HEK293 (cell line): ENCODE results near the gene PAXX.

ENCODE experiments used
- CTCF ChIA-PET: fragments of 350-600 bp; formaldehyde crosslinking; extraction: SDS; loops from one replicate; lab custom pipeline; 2021; ENCODE audit warnings: antibody characterized with exemption; lab: Yijun Ruan, JAX
- POLR2A ChIA-PET: fragments of 300-600 bp; formaldehyde crosslinking; extraction: SDS; loops from one replicate; lab custom pipeline; 2020; ENCODE audit warnings: antibody characterized with exemption, inconsistent platforms; lab: Yijun Ruan, JAX
- H3K27ac ChIP-seq: fragments of 200-500 bp; sonication (Bioruptor generic); 2 replicates; pipeline ENCODE4 v1.5.1; 2014; ENCODE audit warnings: low read depth, low read length, control low read depth, inconsistent platforms; ENCODE audit errors: extremely low read depth
- H3K36me3 ChIP-seq, 2 experiments: fragments of 200-500 bp in 1 of 2; sonication (Bioruptor generic) in 1 of 2; 1 replicate in 1 of 2; 2 replicates in 1 of 2; pipeline ENCODE4 v1.5.1; 2014 to 2017; ENCODE audit warnings: inconsistent platforms in 2 of 2, low read length in 2 of 2; ENCODE audit not compliant: control insufficient read depth in 2 of 2, insufficient read depth in 1 of 2
- H3K4me1 ChIP-seq: fragments of 200-500 bp; sonication (Bioruptor generic); 2 replicates; pipeline ENCODE4 v1.5.1; 2014; ENCODE audit warnings: mild to moderate bottlenecking, low read length, inconsistent platforms; ENCODE audit not compliant: control insufficient read depth, insufficient read depth
- H3K4me3 ChIP-seq: 2 replicates; pipeline ENCODE4 v1.5.1; 2011; ENCODE audit warnings: low read depth, mild to moderate bottlenecking, control low read depth, low read length, moderate library complexity
- H3K9me3 ChIP-seq: fragments of 200-500 bp; sonication (Bioruptor generic); 2 replicates; pipeline ENCODE4 v1.5.1; 2014; ENCODE audit warnings: low read depth, low read length, inconsistent platforms; ENCODE audit not compliant: control insufficient read depth, insufficient read depth
- BCL11A ChIP-seq: fragments of 450-650 bp; formaldehyde crosslinking; IDR thresholded peaks from 2 replicates; pipeline ENCODE4 v1.5.1; 2016; ENCODE audit warnings: low read depth, missing biosample characterization, missing genetic modification characterization
- BCL11B ChIP-seq: fragments of 450-650 bp; formaldehyde crosslinking; IDR thresholded peaks from 2 replicates; pipeline ENCODE4 v1.5.1; 2016; ENCODE audit warnings: low read depth, missing biosample characterization, missing genetic modification characterization
- EGR2 ChIP-seq: fragments of 450-650 bp; formaldehyde crosslinking; IDR thresholded peaks from 2 replicates; pipeline ENCODE4 v1.5.1; 2016; ENCODE audit warnings: low read depth, missing biosample characterization, missing genetic modification characterization
- GLIS1 ChIP-seq: fragments of 450-650 bp; formaldehyde crosslinking; IDR thresholded peaks from 2 replicates; pipeline ENCODE4 v1.5.1; 2016; ENCODE audit warnings: missing biosample characterization, missing genetic modification characterization
- GLIS2 ChIP-seq: fragments of 450-650 bp; formaldehyde crosslinking; IDR thresholded peaks from 2 replicates; pipeline ENCODE4 v1.5.1; 2016; ENCODE audit warnings: missing biosample characterization, missing genetic modification characterization
- SALL2 ChIP-seq: fragments of 450-650 bp; formaldehyde crosslinking; IDR thresholded peaks from 2 replicates; pipeline ENCODE4 v1.5.0; 2017; ENCODE audit warnings: missing biosample characterization, mild to moderate bottlenecking, missing genetic modification characterization, borderline replicate concordance
- SCRT2 ChIP-seq: fragments of 450-650 bp; formaldehyde crosslinking; IDR thresholded peaks from 2 replicates; pipeline ENCODE4 v1.5.1; 2016; ENCODE audit warnings: missing biosample characterization, missing genetic modification characterization
- WT1 ChIP-seq: fragments of 450-650 bp; formaldehyde crosslinking; IDR thresholded peaks from 2 replicates; pipeline ENCODE4 v1.5.1; 2016; ENCODE audit warnings: missing biosample characterization, missing genetic modification characterization
- ZBTB17 ChIP-seq: fragments of 450-650 bp; formaldehyde crosslinking; IDR thresholded peaks from 2 replicates; pipeline ENCODE4 v1.5.1; 2016; ENCODE audit warnings: missing biosample characterization, missing genetic modification characterization
- ZBTB8A ChIP-seq: fragments of 450-650 bp; formaldehyde crosslinking; IDR thresholded peaks from 2 replicates; pipeline ENCODE4 v1.5.1; 2016; ENCODE audit warnings: missing biosample characterization, missing genetic modification characterization
- ZFHX2 ChIP-seq: fragments of 450-650 bp; formaldehyde crosslinking; conservative IDR thresholded peaks from 2 replicates; pipeline ENCODE4 v1.5.1; 2016; ENCODE audit warnings: missing biosample characterization, missing genetic modification characterization
- ZIC2 ChIP-seq: fragments of 450-650 bp; formaldehyde crosslinking; IDR thresholded peaks from 2 replicates; pipeline ENCODE4 v1.5.1; 2016; ENCODE audit warnings: missing biosample characterization, missing genetic modification characterization
- ZNF10 ChIP-seq: fragments of 450-650 bp; formaldehyde crosslinking; IDR thresholded peaks from 2 replicates; pipeline ENCODE4 v1.5.1; 2017; ENCODE audit warnings: missing biosample characterization, missing genetic modification characterization
- ZNF132 ChIP-seq: fragments of 450-650 bp; formaldehyde crosslinking; IDR thresholded peaks from 2 replicates; pipeline ENCODE4 v1.5.1; 2017; ENCODE audit warnings: missing biosample characterization, missing genetic modification characterization, borderline replicate concordance
- ZNF560 ChIP-seq: fragments of 450-650 bp; formaldehyde crosslinking; IDR thresholded peaks from 2 replicates; pipeline ENCODE4 v1.5.1; 2017; ENCODE audit warnings: missing biosample characterization, missing genetic modification characterization, borderline replicate concordance
- ZNF600 ChIP-seq: fragments of 450-650 bp; formaldehyde crosslinking; IDR thresholded peaks from 2 replicates; pipeline ENCODE4 v1.5.1; 2016; ENCODE audit warnings: missing biosample characterization, missing genetic modification characterization
- ZXDB ChIP-seq: fragments of 450-650 bp; formaldehyde crosslinking; IDR thresholded peaks from 2 replicates; pipeline ENCODE4 v1.5.1; 2016; ENCODE audit warnings: missing biosample characterization, missing genetic modification characterization
- TF ChIP-seq, protein P1 (sequence below): fragments of 450-650 bp; formaldehyde crosslinking; IDR thresholded peaks from 2 replicates; pipeline ENCODE4 v1.5.1; 2016; ENCODE audit warnings: missing biosample characterization, missing genetic modification characterization, low read depth
- TF ChIP-seq, protein P2 (sequence below): IDR thresholded peaks from 2 replicates; pipeline ENCODE4 v1.6.1; 2011; ENCODE audit warnings: mild to moderate bottlenecking, low read depth, low read length, borderline replicate concordance
- TF ChIP-seq, protein P3 (sequence below): fragments of 450-650 bp; formaldehyde crosslinking; IDR thresholded peaks from 2 replicates; pipeline ENCODE4 v1.5.1; 2016; ENCODE audit warnings: missing biosample characterization, missing genetic modification characterization
- TF ChIP-seq, protein P4 (sequence below): fragments of 450-650 bp; formaldehyde crosslinking; IDR thresholded peaks from 2 replicates; pipeline ENCODE4 v1.5.1; 2016; ENCODE audit warnings: missing biosample characterization, missing genetic modification characterization

The PAXX gene

DNA sequence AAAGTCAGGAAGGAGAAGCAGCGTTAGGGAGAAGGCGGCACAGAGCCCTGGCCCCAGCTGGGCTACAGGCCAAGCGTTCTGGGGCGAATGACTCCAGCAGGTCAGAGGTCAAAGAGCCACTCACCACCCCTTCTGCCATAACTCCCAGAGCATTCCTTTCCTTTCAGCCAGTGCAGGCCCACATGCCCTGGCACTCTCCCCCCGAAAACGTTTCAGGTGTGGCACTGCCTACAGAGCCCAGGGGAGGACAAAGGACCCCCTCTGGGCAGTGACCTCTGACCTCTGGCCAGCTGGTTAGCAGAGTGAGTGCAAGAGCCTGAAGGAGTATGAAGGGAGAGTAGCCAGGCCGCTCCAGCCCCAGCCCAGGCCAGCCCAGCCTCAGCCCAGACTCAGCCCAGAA is 30.9 kb downstream of the PAXX start (continued):
- TF ChIP-seq, protein P1, sequence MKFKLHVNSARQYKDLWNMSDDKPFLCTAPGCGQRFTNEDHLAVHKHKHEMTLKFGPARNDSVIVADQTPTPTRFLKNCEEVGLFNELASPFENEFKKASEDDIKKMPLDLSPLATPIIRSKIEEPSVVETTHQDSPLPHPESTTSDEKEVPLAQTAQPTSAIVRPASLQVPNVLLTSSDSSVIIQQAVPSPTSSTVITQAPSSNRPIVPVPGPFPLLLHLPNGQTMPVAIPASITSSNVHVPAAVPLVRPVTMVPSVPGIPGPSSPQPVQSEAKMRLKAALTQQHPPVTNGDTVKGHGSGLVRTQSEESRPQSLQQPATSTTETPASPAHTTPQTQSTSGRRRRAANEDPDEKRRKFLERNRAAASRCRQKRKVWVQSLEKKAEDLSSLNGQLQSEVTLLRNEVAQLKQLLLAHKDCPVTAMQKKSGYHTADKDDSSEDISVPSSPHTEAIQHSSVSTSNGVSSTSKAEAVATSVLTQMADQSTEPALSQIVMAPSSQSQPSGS (tag by site-specific recombination): no peak
- TF ChIP-seq ZXDB (tag by site-specific recombination) (no peak), WT1 (no peak), BCL11A (tag by site-specific recombination) (peak; percentile 99)

DNA sequence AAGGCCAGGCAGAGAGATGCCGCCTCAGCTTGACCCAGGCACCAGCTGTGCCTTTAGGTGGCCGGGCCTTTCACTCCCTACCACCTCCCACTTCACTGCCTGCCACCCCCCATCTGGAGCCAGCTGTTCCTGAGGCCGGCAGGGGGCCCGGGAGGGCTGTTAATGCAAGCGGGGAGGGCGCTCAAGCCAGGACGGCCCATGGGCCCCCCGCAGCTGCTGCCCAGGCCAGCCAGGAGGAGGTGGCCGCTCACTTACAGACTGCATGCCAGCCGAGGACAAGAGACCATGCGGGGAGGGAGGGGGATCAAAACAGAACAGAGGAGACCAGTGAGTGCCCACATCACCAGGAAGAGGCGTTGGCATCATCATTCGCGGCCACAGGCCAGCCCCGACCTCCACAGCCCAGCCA is 31.4 kb downstream of the PAXX start:
- Histone ChIP-seq H3K27ac (no peak overlapping the region), H3K4me3 (no peak overlapping the region), H3K9me3 (no peaks in the 10 kb centered on the region), H3K4me1 (peaks cover 2% of the 10 kb centered on the region; the same call in 1 of the 2 replicates), H3K36me3 (peaks cover 0 to 13% of the 10 kb centered on the region in 2 experiments; a peak in 1 of 3 replicates)
- TF ChIP-seq ZIC2 (peak; percentile 90), GLIS1 (tag by site-specific recombination) (peak; percentile 72)
- TF ChIP-seq, protein P2, sequence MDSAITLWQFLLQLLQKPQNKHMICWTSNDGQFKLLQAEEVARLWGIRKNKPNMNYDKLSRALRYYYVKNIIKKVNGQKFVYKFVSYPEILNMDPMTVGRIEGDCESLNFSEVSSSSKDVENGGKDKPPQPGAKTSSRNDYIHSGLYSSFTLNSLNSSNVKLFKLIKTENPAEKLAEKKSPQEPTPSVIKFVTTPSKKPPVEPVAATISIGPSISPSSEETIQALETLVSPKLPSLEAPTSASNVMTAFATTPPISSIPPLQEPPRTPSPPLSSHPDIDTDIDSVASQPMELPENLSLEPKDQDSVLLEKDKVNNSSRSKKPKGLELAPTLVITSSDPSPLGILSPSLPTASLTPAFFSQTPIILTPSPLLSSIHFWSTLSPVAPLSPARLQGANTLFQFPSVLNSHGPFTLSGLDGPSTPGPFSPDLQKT: no peak
- POLR2A ChIA-PET: interaction anchor here (1.1 kb wide), 1 partner anchor 184 kb away, joined by 3 read pairs; no protein-coding TSS in a partner anchor
- CTCF ChIA-PET: interaction anchor here (0.6 to 3.7 kb wide), 2 partner anchors 9 to 12 kb away, joined by 3 to 19 read pairs; no protein-coding TSS in a partner anchor

DNA sequence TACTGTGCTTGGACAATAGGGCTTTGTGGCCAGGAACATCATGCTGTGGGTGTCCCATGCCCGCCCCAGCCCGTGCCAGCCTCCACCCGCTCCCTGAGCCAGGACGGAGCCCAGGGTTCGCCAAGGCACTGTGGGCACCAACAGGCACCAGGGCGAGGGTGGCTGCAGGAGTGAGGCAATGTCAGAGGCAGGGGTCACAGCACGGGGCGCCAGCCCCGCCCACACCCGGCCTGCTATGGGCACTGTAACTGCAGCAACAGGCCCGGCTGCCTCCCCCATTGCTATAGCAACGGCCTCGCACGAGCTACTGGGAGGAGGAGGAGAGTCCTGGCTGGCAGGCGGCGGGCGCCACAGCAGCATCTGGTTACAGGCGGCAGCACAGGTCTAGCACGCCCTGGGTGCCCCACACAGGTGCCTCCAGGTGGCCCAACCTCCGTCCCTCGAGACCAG is 33.3 kb downstream of the PAXX start:
- TF ChIP-seq ZFHX2 (tag by site-specific recombination) (peak; percentile 54), ZBTB17 (tag by site-specific recombination) (no peak), SCRT2 (tag by site-specific recombination) (peak; percentile 71), EGR2 (0 out of 2 replicates have a peak, but pooled peaks have one; percentile 15), SALL2 (tag by site-specific recombination) (no peak)
- TF ChIP-seq, protein P3, sequence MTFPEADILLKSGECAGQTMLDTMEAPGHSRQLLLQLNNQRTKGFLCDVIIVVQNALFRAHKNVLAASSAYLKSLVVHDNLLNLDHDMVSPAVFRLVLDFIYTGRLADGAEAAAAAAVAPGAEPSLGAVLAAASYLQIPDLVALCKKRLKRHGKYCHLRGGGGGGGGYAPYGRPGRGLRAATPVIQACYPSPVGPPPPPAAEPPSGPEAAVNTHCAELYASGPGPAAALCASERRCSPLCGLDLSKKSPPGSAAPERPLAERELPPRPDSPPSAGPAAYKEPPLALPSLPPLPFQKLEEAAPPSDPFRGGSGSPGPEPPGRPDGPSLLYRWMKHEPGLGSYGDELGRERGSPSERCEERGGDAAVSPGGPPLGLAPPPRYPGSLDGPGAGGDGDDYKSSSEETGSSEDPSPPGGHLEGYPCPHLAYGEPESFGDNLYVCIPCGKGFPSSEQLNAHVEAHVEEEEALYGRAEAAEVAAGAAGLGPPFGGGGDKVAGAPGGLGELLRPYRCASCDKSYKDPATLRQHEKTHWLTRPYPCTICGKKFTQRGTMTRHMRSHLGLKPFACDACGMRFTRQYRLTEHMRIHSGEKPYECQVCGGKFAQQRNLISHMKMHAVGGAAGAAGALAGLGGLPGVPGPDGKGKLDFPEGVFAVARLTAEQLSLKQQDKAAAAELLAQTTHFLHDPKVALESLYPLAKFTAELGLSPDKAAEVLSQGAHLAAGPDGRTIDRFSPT (tag by site-specific recombination): peak; percentile 77; the same call in 1 of the 2 replicates
- peaks cover 0 to 8% of the 10 kb centered on the region in 2 experiments; a peak in 1 of 3 replicates for H3K36me3 ChIP-seq
- ChIA-PET POLR2A (interaction anchor here (1.0 to 1.9 kb wide), 3 partner anchors 9 to 61 kb away, joined by 4 to 6 read pairs (median 4); partner anchors contain the start of gene PAXX), CTCF (interaction anchor here (0.9 to 5.8 kb wide), 6 partner anchors 10 to 81 kb away, joined by 3 to 86 read pairs (median 13); partner anchors contain the start of genes FBXW5 and SAPCD2)
- H3K27ac ChIP-seq: no peak overlapping the region
- peaks cover 2% of the 10 kb centered on the region; the same call in 1 of the 2 replicates for H3K4me1 ChIP-seq
- H3K4me3 ChIP-seq: no peak overlapping the region
- no peaks in the 10 kb centered on the region for H3K9me3 ChIP-seq

DNA sequence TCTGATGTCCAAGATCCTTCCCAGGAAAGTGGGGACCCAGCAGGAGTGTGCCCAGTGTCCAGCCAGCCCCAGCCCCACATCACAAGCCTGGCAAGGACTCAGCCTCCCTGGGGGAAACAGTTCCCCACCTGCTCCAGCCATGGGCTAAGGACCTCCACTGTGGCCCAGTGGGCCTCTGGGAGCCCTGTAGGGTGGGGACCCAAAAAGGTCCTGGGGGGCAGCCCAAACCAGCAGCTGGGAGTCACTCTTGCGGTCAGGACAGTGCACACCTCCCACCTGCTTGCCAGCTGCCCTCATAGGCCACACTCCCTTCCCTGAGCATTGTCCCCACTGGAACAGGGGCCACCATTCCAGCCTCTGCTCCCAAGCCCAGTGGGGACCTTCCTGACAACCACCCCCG is 34.2 kb downstream of the PAXX start:
- Histone ChIP-seq H3K9me3 (no peaks in the 10 kb centered on the region), H3K36me3 (peaks cover 0 to 4% of the 10 kb centered on the region in 2 experiments; a peak in 1 of 3 replicates), H3K4me3 (no peak overlapping the region), H3K4me1 (peaks cover 2% of the 10 kb centered on the region; the same call in 1 of the 2 replicates), H3K27ac (no peak overlapping the region)
- ChIA-PET CTCF (interaction anchor here (0.7 to 5.8 kb wide), 12 partner anchors 8 to 239 kb away, joined by 3 to 86 read pairs (median 6); partner anchors contain the start of genes FBXW5, SAPCD2 and TMEM141), POLR2A (interaction anchor here (0.5 to 1.9 kb wide), 4 partner anchors 9 to 204 kb away, joined by 3 to 6 read pairs (median 4); partner anchors contain the start of gene PAXX)
- TF ChIP-seq ZNF600 (tag by site-specific recombination): no peak
- TF ChIP-seq BCL11B (tag by site-specific recombination): peak; percentile 58; the same call in 1 of the 2 replicates
- peak; percentile 50 for TF ChIP-seq ZBTB8A (tag by site-specific recombination)
- TF ChIP-seq GLIS2 (tag by site-specific recombination): 0 out of 2 replicates have a peak, but pooled peaks have one; percentile 58
- TF ChIP-seq, protein P4, sequence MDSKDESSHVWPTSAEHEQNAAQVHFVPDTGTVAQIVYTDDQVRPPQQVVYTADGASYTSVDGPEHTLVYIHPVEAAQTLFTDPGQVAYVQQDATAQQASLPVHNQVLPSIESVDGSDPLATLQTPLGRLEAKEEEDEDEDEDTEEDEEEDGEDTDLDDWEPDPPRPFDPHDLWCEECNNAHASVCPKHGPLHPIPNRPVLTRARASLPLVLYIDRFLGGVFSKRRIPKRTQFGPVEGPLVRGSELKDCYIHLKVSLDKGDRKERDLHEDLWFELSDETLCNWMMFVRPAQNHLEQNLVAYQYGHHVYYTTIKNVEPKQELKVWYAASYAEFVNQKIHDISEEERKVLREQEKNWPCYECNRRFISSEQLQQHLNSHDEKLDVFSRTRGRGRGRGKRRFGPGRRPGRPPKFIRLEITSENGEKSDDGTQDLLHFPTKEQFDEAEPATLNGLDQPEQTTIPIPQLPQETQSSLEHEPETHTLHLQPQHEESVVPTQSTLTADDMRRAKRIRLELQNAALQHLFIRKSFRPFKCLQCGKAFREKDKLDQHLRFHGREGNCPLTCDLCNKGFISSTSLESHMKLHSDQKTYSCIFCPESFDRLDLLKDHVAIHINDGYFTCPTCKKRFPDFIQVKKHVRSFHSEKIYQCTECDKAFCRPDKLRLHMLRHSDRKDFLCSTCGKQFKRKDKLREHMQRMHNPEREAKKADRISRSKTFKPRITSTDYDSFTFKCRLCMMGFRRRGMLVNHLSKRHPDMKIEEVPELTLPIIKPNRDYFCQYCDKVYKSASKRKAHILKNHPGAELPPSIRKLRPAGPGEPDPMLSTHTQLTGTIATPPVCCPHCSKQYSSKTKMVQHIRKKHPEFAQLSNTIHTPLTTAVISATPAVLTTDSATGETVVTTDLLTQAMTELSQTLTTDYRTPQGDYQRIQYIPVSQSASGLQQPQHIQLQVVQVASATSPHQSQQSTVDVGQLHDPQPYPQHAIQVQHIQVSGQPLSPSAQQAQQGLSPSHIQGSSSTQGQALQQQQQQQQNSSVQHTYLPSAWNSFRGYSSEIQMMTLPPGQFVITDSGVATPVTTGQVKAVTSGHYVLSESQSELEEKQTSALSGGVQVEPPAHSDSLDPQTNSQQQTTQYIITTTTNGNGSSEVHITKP (tag by site-specific recombination): no peak
- no peak for TF ChIP-seq ZNF132 (tag by site-specific recombination)
- no peak for TF ChIP-seq ZNF560 (tag by site-specific recombination)
- no peak for TF ChIP-seq ZNF10 (tag by site-specific recombination)
